ENCODE measurements around the gene RALGPS1. TPM values are rescaled to one million over a fixed set of nuclear protein-coding genes. Genes with fewer than 3 reads are reported as not detected.

Gene RALGPS1
- total RNA-seq, 2 experiments from 2014 or later = 1.9 to 2.2 TPM

DNA sequence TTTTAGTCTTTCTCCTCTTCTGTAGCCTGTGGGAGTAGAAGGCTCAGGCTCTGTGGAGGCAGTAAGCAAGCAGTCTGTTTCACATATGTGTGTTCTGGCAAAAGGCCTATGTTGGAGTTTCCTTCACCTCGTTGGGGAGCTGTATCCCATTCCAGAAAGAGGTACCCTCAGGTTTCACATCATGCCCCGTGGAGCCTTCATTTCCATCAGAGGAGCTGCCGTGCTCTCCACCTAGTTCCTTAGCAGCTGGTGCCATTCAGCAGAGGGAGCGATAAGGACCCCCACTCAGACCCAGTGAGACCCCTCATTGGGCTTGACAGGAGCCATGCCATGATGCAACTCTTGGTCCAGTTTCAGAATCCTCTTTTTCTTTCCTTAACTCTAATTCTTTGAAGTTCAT, 258.5 kb downstream of the RALGPS1 start:
- CTCF ChIA-PET = no interaction called here
- no peaks in the 10 kb centered on the region for H3K36me3 Mint-ChIP-seq (ENCODE audit: low read depth)

DNA sequence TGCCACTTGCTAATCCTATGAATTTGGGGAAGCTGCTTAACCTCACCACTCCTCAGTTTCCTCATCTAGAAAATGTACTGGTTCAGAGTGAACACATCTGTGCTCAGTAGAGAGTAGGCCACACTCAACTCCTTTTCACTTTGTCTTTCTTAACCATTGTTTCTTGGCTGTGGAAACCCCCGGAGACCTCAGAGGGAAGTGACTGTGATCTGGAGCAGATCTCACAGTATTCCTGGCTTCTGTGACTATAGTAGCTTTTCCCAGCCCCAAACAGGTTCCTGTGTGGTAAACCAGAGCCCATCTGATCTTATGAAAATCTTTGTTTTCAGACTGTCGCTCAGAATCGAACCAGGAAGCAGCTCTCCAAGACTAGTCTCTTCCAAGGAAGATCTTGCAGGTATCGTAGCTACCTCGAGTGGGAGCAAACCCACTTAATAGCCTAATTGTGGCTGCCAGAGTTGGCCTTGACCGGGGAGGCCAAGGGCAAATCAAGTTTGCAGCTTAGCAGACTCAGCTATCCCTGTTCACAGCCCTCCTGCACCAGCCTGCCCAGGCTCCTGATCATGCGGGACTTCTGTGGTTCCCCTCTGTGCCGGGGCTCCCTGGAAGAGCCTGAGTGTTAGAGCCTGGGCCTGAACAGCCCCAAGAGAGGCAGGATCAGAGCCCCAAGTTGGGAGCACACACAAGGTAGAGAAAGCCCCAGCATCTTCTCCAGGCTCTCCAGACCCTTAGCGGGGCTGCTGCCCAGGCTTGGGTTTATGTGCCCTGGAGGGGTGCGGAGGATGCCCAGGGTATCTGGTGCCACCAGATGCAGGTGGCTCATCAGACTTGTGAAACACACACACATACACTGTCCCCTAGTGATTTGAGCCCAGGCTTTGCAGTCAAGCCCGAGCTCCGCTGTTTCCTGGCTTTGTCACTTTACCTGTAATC, 260.1 kb downstream of the RALGPS1 start:
- Mint-ChIP-seq H3K4me1 (no peaks in the 10 kb centered on the region), H3K9me3 (no peaks in the 10 kb centered on the region), H3K27me3 (no peaks in the 10 kb centered on the region), H3K4me3 (no peak overlapping the region), H3K27ac (no peak overlapping the region), H3K36me3 (ENCODE audit: low read depth) (no peaks in the 10 kb centered on the region)
- DNase-seq = no peak
- POLR2A ChIA-PET = no interaction called here
- CTCF ChIA-PET = interaction anchor here (1.2 kb wide), 1 partner anchor 71 kb away, joined by 3 read pairs; no protein-coding TSS in a partner anchor

More for the DNA sequence above, 258.5 kb downstream of the RALGPS1 start:
- H3K27me3 Mint-ChIP-seq = no peaks in the 10 kb centered on the region
- DNase-seq = no peak
- H3K9me3 Mint-ChIP-seq = no peaks in the 10 kb centered on the region
- no peak overlapping the region for H3K27ac Mint-ChIP-seq
- no peaks in the 10 kb centered on the region for H3K4me1 Mint-ChIP-seq
- H3K4me3 Mint-ChIP-seq = no peak overlapping the region
- POLR2A ChIA-PET = no interaction called here

- H3K9me3 Mint-ChIP-seq = no peaks in the 10 kb centered on the region
- ChIA-PET CTCF (interaction anchor here (1.2 kb wide), 1 partner anchor 70 kb away, joined by 3 read pairs; no protein-coding TSS in a partner anchor), POLR2A (no interaction called here)
- H3K4me1 Mint-ChIP-seq = no peaks in the 10 kb centered on the region
- H3K36me3 Mint-ChIP-seq (ENCODE audit: low read depth) = no peaks in the 10 kb centered on the region
- no peak overlapping the region for H3K4me3 Mint-ChIP-seq
- no peak for DNase-seq
- H3K27me3 Mint-ChIP-seq = no peaks in the 10 kb centered on the region
- H3K27ac Mint-ChIP-seq = no peak overlapping the region
Measured at GRCh38 chr9:127175319-127175715, 260.7 kb downstream of the RALGPS1 start.

- no peak for DNase-seq
- no peaks in the 10 kb centered on the region for H3K4me1 Mint-ChIP-seq
- H3K4me3 Mint-ChIP-seq = no peak overlapping the region
- ChIA-PET CTCF (interaction anchor here (1.2 kb wide), 1 partner anchor 18 kb away, joined by 3 read pairs; no protein-coding TSS in a partner anchor), POLR2A (interaction anchor here (0.7 kb wide), 1 partner anchor 170 kb away, joined by 4 read pairs; no protein-coding TSS in a partner anchor)
- H3K27ac Mint-ChIP-seq = no peak overlapping the region
- H3K36me3 Mint-ChIP-seq (ENCODE audit: low read depth) = no peaks in the 10 kb centered on the region
- H3K27me3 Mint-ChIP-seq = no peaks in the 10 kb centered on the region
- no peaks in the 10 kb centered on the region for H3K9me3 Mint-ChIP-seq
Measured at GRCh38 chr9:127175764-127176163, 261.2 kb downstream of the RALGPS1 start.

GRCh38 chr9:127176631-127177030, 262.0 kb downstream of the RALGPS1 start:
- Mint-ChIP-seq H3K4me1 (no peaks in the 10 kb centered on the region), H3K36me3 (ENCODE audit: low read depth) (no peaks in the 10 kb centered on the region), H3K27me3 (no peaks in the 10 kb centered on the region), H3K9me3 (no peaks in the 10 kb centered on the region), H3K4me3 (no peak overlapping the region), H3K27ac (no peak overlapping the region)
- POLR2A ChIA-PET = interaction anchor here (0.7 kb wide), 1 partner anchor 171 kb away, joined by 4 read pairs; no protein-coding TSS in a partner anchor
- CTCF ChIA-PET = interaction anchor here (1.2 kb wide), 1 partner anchor 18 kb away, joined by 3 read pairs; no protein-coding TSS in a partner anchor
- DNase-seq = no peak

- Mint-ChIP-seq H3K27me3 (no peaks in the 10 kb centered on the region), H3K4me1 (no peaks in the 10 kb centered on the region), H3K36me3 (ENCODE audit: low read depth) (no peaks in the 10 kb centered on the region), H3K4me3 (no peak overlapping the region), H3K27ac (no peak overlapping the region), H3K9me3 (no peaks in the 10 kb centered on the region)
- no peak for DNase-seq
- POLR2A ChIA-PET = no interaction called here
- CTCF ChIA-PET = interaction anchor here (1.0 kb wide), 1 partner anchor 16 kb away, joined by 3 read pairs; no protein-coding TSS in a partner anchor
Measured at GRCh38 chr9:127177231-127177630, 262.6 kb downstream of the RALGPS1 start.

- ChIA-PET CTCF (interaction anchor here (1.0 kb wide), 1 partner anchor 16 kb away, joined by 3 read pairs; no protein-coding TSS in a partner anchor), POLR2A (no interaction called here)
- Mint-ChIP-seq H3K36me3 (ENCODE audit: low read depth) (no peaks in the 10 kb centered on the region), H3K27ac (no peak overlapping the region), H3K27me3 (no peaks in the 10 kb centered on the region), H3K9me3 (no peaks in the 10 kb centered on the region), H3K4me1 (no peaks in the 10 kb centered on the region), H3K4me3 (no peak overlapping the region)
- no peak for DNase-seq
Measured at GRCh38 chr9:127177665-127178265, 263.2 kb downstream of the RALGPS1 start.

- no peaks in the 10 kb centered on the region for H3K4me1 Mint-ChIP-seq
- H3K27me3 Mint-ChIP-seq = no peaks in the 10 kb centered on the region
- ChIA-PET POLR2A (no interaction called here), CTCF (interaction anchor here (0.9 to 1.8 kb wide), 2 partner anchors 13 to 16 kb away, joined by 3 to 5 read pairs; no protein-coding TSS in a partner anchor)
- no peak overlapping the region for H3K4me3 Mint-ChIP-seq
- no peak overlapping the region for H3K27ac Mint-ChIP-seq
- no peaks in the 10 kb centered on the region for H3K9me3 Mint-ChIP-seq
- DNase-seq = no peak
- H3K36me3 Mint-ChIP-seq (ENCODE audit: low read depth) = no peaks in the 10 kb centered on the region
Measured at GRCh38 chr9:127178686-127179632, 264.4 kb downstream of the RALGPS1 start.

GRCh38 chr9:127179633-127180441, 265.3 kb downstream of the RALGPS1 start:
- H3K4me3 Mint-ChIP-seq = no peak overlapping the region
- no peak for DNase-seq
- no peaks in the 10 kb centered on the region for H3K9me3 Mint-ChIP-seq
- H3K27ac Mint-ChIP-seq = no peak overlapping the region
- POLR2A ChIA-PET = no interaction called here
- CTCF ChIA-PET = interaction anchor here (0.9 to 2.4 kb wide), 4 partner anchors 12 to 18 kb away, joined by 3 to 6 read pairs (median 4); no protein-coding TSS in a partner anchor
- H3K4me1 Mint-ChIP-seq = no peaks in the 10 kb centered on the region
- H3K36me3 Mint-ChIP-seq (ENCODE audit: low read depth) = no peaks in the 10 kb centered on the region
- no peaks in the 10 kb centered on the region for H3K27me3 Mint-ChIP-seq

DNA sequence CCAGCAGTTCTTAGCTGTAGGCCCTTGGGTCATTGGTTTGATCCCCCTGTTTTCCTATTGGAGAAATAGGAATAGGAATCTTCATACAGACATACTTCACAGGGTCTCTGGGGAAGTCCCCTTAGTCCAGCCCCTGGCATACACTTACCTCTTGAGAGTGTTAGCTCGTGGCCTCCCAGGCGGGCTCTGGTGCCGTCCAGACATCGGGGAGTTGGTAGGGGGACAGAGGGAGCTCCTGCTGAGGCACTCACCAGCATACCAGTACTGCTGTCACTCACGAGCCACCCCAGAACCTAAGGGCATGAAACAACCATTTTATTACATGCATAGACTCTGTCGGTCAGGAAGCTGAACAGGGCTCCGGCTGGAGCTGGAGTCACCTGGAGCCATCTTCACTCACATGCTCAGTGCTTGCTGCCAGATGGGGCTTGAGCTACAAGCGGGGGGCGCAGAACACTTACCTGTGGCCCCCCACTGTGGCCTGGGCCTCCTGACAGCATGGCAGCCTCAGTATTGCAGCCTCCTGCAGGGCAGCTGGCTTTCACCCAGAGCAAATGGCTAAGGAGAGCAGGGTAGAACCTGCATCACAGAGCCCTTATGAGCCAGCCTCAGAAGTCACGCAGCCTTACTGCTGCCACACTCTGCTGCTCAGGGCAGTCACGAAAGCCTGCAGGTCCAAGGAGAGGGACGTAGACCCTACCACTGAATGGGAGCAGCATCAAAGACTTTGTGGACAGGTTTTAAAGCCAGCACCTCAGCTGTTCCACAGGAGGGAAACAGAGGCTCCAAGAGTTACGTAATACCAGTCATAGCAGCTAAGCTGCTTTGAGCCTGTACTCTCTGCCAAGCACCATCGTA, 266.1 kb downstream of the RALGPS1 start:
- no peak for DNase-seq
- Mint-ChIP-seq H3K36me3 (ENCODE audit: low read depth) (no peaks in the 10 kb centered on the region), H3K4me3 (no peak overlapping the region), H3K27me3 (no peaks in the 10 kb centered on the region), H3K27ac (no peak overlapping the region), H3K4me1 (no peaks in the 10 kb centered on the region), H3K9me3 (no peaks in the 10 kb centered on the region)
- ChIA-PET CTCF (interaction anchor here (0.7 to 2.4 kb wide), 4 partner anchors 13 to 20 kb away, joined by 3 to 6 read pairs (median 4); no protein-coding TSS in a partner anchor), POLR2A (no interaction called here)

DNA sequence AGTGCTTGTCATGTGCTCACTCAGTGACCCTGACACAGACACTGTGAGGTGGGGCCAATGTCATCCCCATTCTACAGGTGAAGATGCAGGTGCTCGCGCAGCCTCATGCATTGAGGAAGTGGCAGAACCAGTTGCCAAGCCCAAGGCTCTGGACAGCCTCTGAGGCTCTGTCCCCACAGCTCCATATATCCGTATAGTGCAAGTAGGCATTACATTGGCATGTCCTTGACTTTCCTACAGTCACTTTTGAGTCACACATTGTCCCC, 266.7 kb downstream of the RALGPS1 start:
- no peak overlapping the region for H3K27ac Mint-ChIP-seq
- H3K4me1 Mint-ChIP-seq = no peaks in the 10 kb centered on the region
- no peak for DNase-seq
- POLR2A ChIA-PET = no interaction called here
- H3K4me3 Mint-ChIP-seq = no peak overlapping the region
- H3K36me3 Mint-ChIP-seq (ENCODE audit: low read depth) = no peaks in the 10 kb centered on the region
- no peaks in the 10 kb centered on the region for H3K9me3 Mint-ChIP-seq
- CTCF ChIA-PET = interaction anchor here (0.7 to 2.4 kb wide), 2 partner anchors 17 to 21 kb away, joined by 3 to 6 read pairs; no protein-coding TSS in a partner anchor
- H3K27me3 Mint-ChIP-seq = no peaks in the 10 kb centered on the region
